Prostate gland (tissue), 2 donors: ENCODE results near the gene GRAMD4.

ENCODE experiments used
- CTCF ChIP-seq, 4 experiments: fragments of 200-600 bp in 2 of 4; fragments of 450-650 bp in 2 of 4; sonication (generic) in 2 of 4; IDR thresholded peaks; 1 replicate in 3 of 4; 2 replicates in 1 of 4; pipeline ENCODE4 v1.5.1; 2016 to 2019; ENCODE audit warnings: antibody characterized with exemption in 4 of 4, mild to moderate bottlenecking in 2 of 4, moderate library complexity in 2 of 4
- POLR2AphosphoS5 ChIP-seq: sonication (generic); formaldehyde crosslinking; IDR thresholded peaks from one replicate; pipeline ENCODE4 v1.6.1; 2017; ENCODE audit warnings: antibody characterized with exemption

- TF ChIP-seq CTCF (IDR thresholded peaks at IDR 0.05) (no peak), POLR2AphosphoS5 (no peak)
Observed at GRCh38 chr22:46699091-46699490, 78.9 kb downstream of the GRAMD4 start.
